ENCODE results near the gene THSD7B. TPM values are rescaled to one million over a fixed set of nuclear protein-coding genes. Genes with fewer than 3 reads are reported as not detected.

Gene THSD7B
- total RNA-seq, 1 donor from 2014 or later, result not detected

GRCh38 chr2:137181370-137181769 lies 416.0 kb downstream of the THSD7B start:
- no peak for DNase-seq (ENCODE audit: extremely low spot score, unreplicated experiment)
- Mint-ChIP-seq H3K27me3 (ENCODE audit: unreplicated experiment) (no peaks in the 10 kb centered on the region), H3K36me3 (ENCODE audit: unreplicated experiment) (no peaks in the 10 kb centered on the region), H3K4me1 (ENCODE audit: unreplicated experiment) (peaks cover 17% of the 10 kb centered on the region), H3K27ac (ENCODE audit: unreplicated experiment) (no peak overlapping the region), H3K9me3 (ENCODE audit: unreplicated experiment) (no peaks in the 10 kb centered on the region), H3K4me3 (ENCODE audit: unreplicated experiment) (no peak overlapping the region)
- no peak for TF ChIP-seq CTCF (IDR thresholded peaks at IDR 0.05)

GRCh38 chr2:137182071-137182470 lies 416.7 kb downstream of the THSD7B start:
- no peak overlapping the region for H3K27ac Mint-ChIP-seq (ENCODE audit: unreplicated experiment)
- H3K36me3 Mint-ChIP-seq (ENCODE audit: unreplicated experiment), result no peaks in the 10 kb centered on the region
- no peak for TF ChIP-seq CTCF (IDR thresholded peaks at IDR 0.05)
- no peaks in the 10 kb centered on the region for H3K27me3 Mint-ChIP-seq (ENCODE audit: unreplicated experiment)
- H3K9me3 Mint-ChIP-seq (ENCODE audit: unreplicated experiment), result no peaks in the 10 kb centered on the region
- no peak for DNase-seq (ENCODE audit: extremely low spot score, unreplicated experiment)
- no peak overlapping the region for H3K4me3 Mint-ChIP-seq (ENCODE audit: unreplicated experiment)
- H3K4me1 Mint-ChIP-seq (ENCODE audit: unreplicated experiment), result peaks cover 17% of the 10 kb centered on the region

- Mint-ChIP-seq H3K27ac (ENCODE audit: unreplicated experiment) (no peak overlapping the region), H3K9me3 (ENCODE audit: unreplicated experiment) (no peaks in the 10 kb centered on the region), H3K36me3 (ENCODE audit: unreplicated experiment) (no peaks in the 10 kb centered on the region), H3K4me1 (ENCODE audit: unreplicated experiment) (peaks cover 13% of the 10 kb centered on the region), H3K27me3 (ENCODE audit: unreplicated experiment) (no peaks in the 10 kb centered on the region), H3K4me3 (ENCODE audit: unreplicated experiment) (no peak overlapping the region)
- DNase-seq (ENCODE audit: extremely low spot score, unreplicated experiment), result no peak
- no peak for TF ChIP-seq CTCF (IDR thresholded peaks at IDR 0.05)
Observed at GRCh38 chr2:137183206-137183898, 418.0 kb downstream of the THSD7B start.

- Mint-ChIP-seq H3K9me3 (ENCODE audit: unreplicated experiment) (no peaks in the 10 kb centered on the region), H3K36me3 (ENCODE audit: unreplicated experiment) (no peaks in the 10 kb centered on the region), H3K4me3 (ENCODE audit: unreplicated experiment) (no peak overlapping the region), H3K4me1 (ENCODE audit: unreplicated experiment) (no peaks in the 10 kb centered on the region), H3K27ac (ENCODE audit: unreplicated experiment) (no peak overlapping the region), H3K27me3 (ENCODE audit: unreplicated experiment) (no peaks in the 10 kb centered on the region)
- no peak for DNase-seq (ENCODE audit: extremely low spot score, unreplicated experiment)
- TF ChIP-seq CTCF (IDR thresholded peaks at IDR 0.05), result no peak
Observed at GRCh38 chr2:137185378-137186078, 420.2 kb downstream of the THSD7B start.

GRCh38 chr2:137187216-137187615 lies 421.9 kb downstream of the THSD7B start:
- TF ChIP-seq CTCF (IDR thresholded peaks at IDR 0.05), result no peak
- Mint-ChIP-seq H3K27ac (ENCODE audit: unreplicated experiment) (no peak overlapping the region), H3K4me3 (ENCODE audit: unreplicated experiment) (no peak overlapping the region), H3K4me1 (ENCODE audit: unreplicated experiment) (peaks cover under 1% of the 10 kb centered on the region), H3K36me3 (ENCODE audit: unreplicated experiment) (no peaks in the 10 kb centered on the region), H3K27me3 (ENCODE audit: unreplicated experiment) (no peaks in the 10 kb centered on the region), H3K9me3 (ENCODE audit: unreplicated experiment) (no peaks in the 10 kb centered on the region)
- DNase-seq (ENCODE audit: extremely low spot score, unreplicated experiment), result no peak

All from osteocyte (in vitro differentiated cells).